Erythroblast (primary cell): ENCODE results near the gene LEAP2.
A peak's percentile ranks its signal among the peaks of the same experiment; 100 is the strongest.

Source experiments
- DNase-seq, 2 experiments: peaks; one replicate each; lab custom pipeline; 2025; lab: John Stamatoyannopoulos, UW
- GATA1 ChIP-seq: IDR thresholded peaks from 2 replicates; pipeline ENCODE4 v1.6.1; 2011; ENCODE audit warnings: low read depth, mild to moderate bottlenecking, control low read depth, low read length, moderate library complexity
- POLR2A ChIP-seq: IDR thresholded peaks from 2 replicates; pipeline ENCODE4 v1.6.1; 2011; ENCODE audit warnings: mild to moderate bottlenecking, low read length

LEAP2 gene

DNA sequence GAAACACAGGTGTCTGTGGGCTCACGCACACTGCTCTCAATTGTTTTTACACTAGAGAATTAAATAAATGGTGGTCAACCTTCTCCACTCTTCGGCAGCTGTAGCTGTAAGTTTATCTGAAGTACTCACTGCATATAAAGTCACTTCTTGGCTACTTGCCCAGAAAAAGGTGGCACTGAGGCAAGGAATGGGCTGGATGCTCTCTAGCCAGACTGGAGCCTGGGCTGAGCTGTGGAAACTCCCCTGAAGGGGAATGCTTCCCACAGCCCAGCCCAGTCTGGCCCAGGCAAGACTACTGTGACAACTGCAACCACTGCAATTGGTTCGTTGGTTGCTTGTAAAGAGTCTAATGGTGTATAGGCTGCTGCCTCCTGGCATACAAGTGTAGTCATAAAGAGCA, 4.5 kb downstream of the LEAP2 start:
- peak; percentile 65 to 70 for DNase-seq

DNA sequence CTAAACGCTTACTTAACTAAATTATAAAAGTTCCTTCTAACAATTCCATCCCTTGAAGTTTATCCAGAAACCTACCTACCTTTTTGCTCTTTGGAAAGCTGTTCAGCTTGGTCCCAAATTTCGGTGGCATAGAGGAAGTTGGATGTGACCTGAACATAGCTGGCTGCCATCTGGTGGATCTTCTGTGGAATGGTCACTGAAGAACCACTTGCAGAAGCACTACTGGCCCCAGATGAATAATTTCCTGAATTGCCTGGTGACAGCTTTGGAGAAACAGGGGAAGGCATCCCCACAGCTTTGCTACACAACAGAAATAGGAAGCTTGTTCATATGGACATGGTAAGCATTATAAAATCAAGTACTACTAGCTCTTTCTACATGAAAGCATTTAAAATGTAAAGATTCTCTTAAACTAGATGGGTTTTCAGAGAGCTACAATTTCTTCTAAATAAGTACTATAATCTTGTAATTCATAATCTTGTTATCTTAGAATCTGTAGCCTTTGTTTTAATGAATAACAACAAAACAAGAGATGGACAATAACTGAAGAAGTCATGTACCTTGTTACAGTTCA, 9.9 kb downstream of the LEAP2 start:
- DNase-seq, result peak; percentile 71 to 78
- TF ChIP-seq GATA1 (no peak), POLR2A (no peak)

More for the DNA sequence above, 4.5 kb downstream of the LEAP2 start:
- TF ChIP-seq POLR2A (no peak), GATA1 (no peak)

DNA sequence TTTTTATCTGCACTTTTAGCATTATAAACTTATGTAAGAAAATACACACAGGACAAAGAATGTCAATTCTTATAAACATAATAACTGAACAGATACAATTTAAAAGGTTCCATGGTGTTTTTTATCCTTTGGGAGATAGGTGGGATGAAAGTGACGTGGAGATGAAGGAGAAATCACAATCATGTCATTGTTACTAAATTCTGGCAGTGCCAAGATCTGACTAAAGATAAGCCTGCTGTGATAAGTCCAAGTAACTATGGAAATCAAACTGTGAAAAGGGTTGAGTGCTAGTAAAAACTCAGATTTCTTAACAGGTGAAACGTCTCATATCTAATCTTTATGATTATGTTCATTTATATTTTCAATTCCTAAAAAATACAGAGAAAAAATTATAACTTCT, 11.1 kb downstream of the LEAP2 start:
- no peak for DNase-seq

DNA sequence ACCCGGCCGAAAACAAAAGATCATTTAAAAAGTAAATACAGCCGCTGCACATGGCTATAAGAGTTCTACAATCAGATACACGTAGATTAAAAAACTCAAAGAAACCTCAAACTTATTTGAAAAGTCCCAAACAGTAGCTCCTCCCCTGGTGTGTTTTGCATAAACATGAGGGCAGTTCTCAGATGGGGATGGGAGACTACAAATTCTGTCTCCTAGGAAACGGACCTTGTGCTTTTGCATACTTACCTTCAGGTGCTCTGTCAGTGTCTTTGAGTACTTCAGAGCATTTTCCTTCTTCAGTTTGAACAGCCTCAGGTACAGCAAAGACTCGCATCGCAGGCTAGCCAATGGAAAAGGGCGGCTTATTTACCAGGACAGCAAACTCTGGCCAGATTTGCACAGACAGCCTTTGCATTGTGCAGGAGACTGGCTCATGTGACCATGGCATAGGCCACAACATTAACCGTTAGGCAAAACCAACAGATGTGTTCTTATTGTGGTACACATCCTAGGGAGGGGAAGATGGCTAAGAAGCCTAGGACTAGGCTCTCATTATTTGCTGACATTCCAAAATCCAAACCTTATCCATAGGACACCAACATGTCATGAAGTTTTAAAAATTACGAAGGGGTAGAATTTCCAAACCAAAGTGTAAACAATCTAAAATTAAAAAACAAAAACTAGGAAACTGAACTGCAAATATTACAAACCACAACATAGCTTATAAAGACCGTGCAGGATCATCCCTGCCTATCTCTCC, 12.8 kb downstream of the LEAP2 start:
- TF ChIP-seq POLR2A (no peak), GATA1 (no peak)
- DNase-seq, result no peak

More for the DNA sequence above, 11.1 kb downstream of the LEAP2 start:
- TF ChIP-seq POLR2A, result no peak
- TF ChIP-seq GATA1, result no peak

DNA sequence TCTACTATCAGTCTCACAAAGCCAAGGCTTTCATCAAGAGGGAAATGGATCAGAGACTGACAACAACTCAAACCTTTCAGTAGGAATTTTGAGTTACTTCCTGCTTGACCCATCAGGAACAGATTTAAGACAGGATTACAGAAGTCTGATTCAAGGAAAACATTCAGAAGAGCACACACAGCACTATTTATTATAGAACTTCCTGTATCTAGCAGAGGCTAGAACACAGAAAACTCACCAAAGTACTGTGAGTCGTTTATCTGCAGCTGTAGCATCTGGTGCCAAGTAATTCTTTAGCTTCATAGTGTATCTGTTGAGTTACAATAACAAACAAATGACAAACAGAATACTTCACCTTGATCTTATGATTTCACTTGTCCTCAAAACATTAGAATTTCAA, 13.8 kb downstream of the LEAP2 start:
- no peak for DNase-seq
- TF ChIP-seq GATA1 (no peak), POLR2A (no peak)

DNA sequence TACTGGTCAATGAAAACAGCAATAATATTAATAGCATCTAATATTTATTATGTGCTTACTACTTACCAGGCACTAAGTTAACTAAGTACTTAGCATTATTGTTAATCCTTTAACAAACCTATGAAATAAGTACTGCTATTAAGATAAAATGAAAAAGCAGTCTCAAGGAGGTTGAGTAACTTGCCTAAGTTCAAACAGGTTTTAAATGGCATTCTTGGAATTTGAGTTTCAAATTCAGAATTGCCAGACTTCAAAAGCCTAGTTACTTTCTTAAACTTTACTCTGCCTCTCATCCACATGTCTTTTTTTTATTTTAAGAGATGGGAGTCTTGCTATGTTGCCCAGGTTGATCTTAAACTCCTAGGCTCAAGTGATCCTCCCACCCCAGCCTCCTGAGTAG, 16.0 kb downstream of the LEAP2 start:
- TF ChIP-seq GATA1, result no peak
- TF ChIP-seq POLR2A, result no peak
- DNase-seq, result no peak

DNA sequence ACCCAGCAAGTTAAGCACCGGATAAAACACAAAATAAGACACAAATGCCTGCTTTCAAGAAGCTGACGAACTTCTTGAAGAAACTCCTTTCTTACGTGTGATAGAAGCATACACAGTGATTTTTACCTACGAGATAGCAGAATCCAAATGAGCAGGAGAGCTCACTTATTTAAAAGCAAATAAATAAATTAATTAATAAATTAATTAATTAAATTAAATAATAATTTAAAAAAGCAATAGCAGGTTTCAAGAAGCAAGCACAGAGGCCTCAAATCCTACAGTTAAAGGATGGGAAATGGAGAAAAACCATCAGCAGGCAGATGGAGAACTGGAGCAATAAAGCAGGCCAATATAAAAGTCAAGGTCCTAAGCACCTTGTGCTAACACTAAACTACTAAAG, 17.3 kb downstream of the LEAP2 start:
- no peak for DNase-seq
- TF ChIP-seq GATA1, result no peak
- TF ChIP-seq POLR2A, result no peak

DNA sequence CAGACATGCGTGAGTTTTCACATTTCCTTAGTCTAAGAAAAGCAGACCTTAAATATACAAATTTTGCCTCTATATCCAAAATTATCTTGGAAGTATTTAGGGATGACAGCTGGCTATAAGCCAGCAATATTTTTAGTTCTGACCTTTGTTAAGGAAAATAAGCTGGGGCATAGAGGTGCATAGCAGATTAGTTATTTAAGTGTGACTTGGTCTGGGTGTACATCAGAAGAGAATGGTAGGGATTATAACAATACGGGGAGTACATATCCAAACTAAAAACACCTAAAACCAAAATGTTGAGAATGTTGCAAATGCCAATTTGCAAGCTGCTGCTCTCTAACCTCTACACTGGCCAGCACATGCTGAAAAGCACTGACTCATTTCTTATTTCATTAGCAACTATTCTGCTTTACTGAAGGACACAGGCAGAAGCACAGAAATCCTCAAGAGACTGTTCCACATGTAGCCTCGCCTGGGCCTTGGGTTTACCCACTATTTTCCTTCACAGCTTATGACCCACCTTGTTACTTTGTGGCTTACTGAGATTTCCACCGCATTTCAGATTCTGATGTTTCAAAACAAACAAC, 22.3 kb downstream of the LEAP2 start:
- TF ChIP-seq POLR2A (no peak), GATA1 (no peak)
- no peak for DNase-seq

DNA sequence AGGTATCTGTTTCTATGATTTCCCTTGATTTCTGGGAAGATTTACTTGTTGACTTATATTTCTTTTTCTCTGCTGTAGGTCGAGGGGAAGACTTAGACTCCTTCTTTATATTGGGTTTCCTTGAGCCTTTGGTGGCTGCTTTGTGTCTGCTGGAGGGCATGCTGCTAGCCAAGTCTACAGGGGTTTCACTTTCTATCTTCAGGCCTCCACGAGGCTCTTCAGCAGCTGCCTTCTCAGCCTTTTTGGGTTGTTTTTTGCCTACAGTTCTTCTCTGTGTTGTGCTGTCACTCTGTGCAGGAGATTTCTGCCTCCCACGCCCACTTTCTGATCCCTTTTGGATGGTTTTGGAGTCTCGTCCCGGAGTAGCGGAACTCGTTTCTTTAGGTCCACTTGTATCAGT, 23.2 kb downstream of the LEAP2 start:
- TF ChIP-seq GATA1 (no peak), POLR2A (no peak)
- no peak for DNase-seq

DNA sequence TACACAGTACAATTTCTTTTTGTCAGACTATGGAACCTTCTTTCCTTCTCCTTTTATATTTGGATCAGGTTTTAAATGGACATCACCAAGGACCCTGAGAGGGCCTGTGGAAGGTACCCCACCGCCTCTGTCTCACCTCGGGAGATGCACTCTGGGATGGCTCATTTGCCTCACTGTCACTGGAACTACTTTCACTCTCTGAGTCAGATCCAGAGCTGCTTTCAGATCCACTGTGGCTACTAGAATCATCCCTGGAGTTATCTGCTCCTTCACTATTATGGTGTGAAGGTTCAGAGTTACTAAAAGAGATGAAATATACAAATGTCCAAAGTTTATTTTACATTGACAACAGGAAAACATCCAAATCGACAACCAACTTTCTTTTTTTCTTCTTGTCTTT, 24.6 kb downstream of the LEAP2 start:
- no peak for DNase-seq
- no peak for TF ChIP-seq GATA1
- TF ChIP-seq POLR2A, result no peak

DNA sequence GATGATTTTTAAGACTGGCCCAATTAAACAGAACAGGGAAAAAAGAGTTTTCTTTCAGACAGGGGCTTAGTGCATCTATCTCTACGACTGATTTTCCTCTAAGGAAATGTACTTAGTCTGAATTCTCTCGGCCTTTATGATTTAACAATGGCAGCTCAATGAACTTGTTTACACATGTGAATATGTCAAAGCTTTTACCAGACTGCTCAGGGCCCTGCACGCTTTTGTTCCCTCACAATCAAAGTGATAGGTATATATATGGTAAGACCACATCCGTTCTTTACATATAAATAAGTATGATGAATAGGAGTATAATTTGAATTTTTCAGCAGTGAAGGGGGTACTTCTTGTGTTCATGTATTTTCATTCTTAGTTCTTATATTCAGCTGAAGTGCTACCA, 27.6 kb downstream of the LEAP2 start:
- no peak for DNase-seq
- TF ChIP-seq POLR2A, result no peak
- no peak for TF ChIP-seq GATA1

DNA sequence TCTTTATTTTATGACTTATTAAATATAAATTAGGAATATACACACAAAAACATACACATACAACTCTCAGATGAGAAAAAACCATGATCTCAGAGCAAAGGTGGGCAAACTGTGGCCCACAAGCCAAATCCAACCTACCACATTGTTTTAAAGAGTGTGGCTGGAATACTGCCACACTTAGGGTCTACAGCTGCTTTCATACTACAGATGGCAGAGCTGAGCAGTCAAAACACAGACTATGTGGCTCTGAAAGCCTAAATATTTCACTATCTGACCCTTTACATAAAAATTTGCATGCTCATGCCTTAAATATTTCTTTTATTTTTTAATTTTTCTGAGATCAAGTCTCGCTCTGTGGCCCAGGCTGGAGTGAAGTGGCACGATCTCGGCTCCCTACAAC, 28.3 kb downstream of the LEAP2 start:
- DNase-seq, result no peak
- no peak for TF ChIP-seq POLR2A

DNA sequence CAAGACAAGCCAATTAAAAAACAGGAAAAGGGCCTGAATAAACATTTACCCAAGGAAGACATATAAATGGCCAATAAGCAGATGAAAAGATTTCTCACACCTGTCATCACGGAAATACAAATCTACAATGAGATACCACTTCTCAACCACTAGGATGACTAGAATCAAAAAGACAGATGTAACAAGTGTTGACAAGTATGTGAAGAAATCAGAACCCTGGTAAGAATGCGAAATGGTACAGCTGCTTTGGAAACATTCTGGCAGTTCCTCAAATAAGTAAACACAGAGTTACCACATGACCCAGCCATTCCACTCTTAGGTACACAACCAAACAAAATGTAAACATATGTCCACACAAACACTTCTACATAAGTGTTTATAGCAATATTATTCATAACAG, 32.5 kb downstream of the LEAP2 start:
- no peak for DNase-seq
- TF ChIP-seq GATA1, result no peak
- TF ChIP-seq POLR2A, result no peak

DNA sequence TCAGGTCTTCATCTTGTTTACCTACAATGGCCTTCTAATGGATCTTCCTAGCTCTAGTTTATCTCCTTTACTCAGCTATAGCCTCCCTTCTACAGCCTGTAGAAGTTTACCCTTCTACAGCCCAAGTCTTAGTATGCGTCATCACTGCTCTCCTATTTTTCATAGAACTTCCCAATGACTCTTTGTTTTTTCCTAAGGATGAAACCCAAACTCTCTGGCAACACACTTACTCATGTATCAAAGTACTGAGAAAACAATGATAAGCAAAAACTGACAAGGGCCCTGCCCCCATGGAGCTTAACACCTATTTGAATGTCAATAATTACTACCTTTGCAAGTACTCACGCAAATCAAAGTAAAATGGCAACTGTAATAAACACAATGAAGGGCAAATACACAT, 33.7 kb downstream of the LEAP2 start:
- no peak for TF ChIP-seq POLR2A
- DNase-seq, result peak in 1 of 2 experiments; percentile 7
